HG03025 (cell line): ENCODE data around the gene EID3.
A peak's percentile ranks its signal among the peaks of the same experiment; 100 is the strongest.
"Not testable (repeated sequence)": the region's sequence is repeated elsewhere in the genome, so short reads cannot be mapped to it uniquely, and the experiment has no call there.

Source experiments
- ATAC-seq: cut with Tn5 transposase; IDR thresholded peaks from one replicate; pipeline ENCODE4 v1.9.1; 2021; ENCODE audit warnings: mild to moderate bottlenecking, moderate library complexity; ENCODE audit not compliant: unreplicated experiment, low FRiP score

The EID3 gene

GRCh38 chr12:104288635-104289274 is 14.8 kb upstream of the EID3 start:
- ATAC-seq, result peak; percentile 40

DNA sequence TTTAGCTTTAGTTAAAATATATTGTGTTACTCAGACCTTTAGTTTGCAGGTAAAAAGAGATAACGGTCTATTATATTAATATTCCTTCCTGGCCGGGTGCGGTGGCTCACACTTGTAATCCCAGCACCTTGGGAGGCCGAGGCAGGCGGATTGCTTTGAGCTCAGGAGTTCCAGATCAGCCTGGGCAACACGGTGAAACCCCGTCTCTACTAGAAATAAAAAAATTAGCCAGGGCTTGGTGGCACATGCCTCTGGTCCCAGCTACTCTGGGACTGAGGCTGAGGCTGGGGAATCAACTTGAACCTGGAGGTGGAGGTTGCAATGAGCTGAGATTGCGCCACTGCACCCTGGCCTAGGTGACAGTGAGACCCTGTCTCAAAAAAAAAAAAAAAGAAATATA is 13.2 kb upstream of the EID3 start:
- no peak for ATAC-seq

- ATAC-seq, result no peak
These were observed 12.7 kb upstream of the EID3 start for GRCh38 chr12:104290855-104291254.

GRCh38 chr12:104291867-104292524 is 11.5 kb upstream of the EID3 start:
- ATAC-seq, result no peak

GRCh38 chr12:104292872-104293794 is 10.4 kb upstream of the EID3 start:
- ATAC-seq, result no peak

DNA sequence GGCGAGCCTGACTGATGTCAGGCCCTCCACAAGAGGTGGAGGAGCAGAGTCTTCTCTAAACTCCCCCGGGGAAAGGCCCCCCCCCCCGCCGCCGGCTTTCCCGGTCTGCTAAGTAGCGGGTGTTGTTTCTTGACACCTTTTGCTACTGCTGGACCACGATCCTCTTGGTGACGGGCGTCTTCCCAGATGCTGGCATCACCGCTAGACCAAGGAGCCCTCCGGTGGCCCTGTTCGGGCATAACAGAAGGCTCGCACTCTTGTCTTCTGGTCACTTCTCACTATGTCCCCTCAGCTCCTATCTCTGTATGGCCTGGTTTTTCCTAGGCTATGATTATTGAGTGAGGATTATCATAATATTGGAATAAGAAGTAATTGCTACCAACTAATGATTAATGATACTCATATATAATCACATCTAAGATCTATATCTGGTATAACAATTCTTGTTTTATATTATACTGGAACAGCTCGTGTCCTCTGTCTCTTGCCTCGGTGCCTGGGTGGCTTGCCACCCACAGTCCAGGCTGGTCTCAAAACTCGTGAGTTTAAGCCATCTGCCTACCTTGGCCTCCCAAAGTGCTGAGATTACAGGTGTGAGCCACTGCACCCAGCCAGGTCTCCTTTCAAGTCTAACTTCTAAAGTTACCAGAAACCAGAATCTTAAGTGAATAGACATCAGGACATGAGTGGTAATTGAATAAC is 9.2 kb upstream of the EID3 start:
- ATAC-seq, result not testable (repeated sequence)

DNA sequence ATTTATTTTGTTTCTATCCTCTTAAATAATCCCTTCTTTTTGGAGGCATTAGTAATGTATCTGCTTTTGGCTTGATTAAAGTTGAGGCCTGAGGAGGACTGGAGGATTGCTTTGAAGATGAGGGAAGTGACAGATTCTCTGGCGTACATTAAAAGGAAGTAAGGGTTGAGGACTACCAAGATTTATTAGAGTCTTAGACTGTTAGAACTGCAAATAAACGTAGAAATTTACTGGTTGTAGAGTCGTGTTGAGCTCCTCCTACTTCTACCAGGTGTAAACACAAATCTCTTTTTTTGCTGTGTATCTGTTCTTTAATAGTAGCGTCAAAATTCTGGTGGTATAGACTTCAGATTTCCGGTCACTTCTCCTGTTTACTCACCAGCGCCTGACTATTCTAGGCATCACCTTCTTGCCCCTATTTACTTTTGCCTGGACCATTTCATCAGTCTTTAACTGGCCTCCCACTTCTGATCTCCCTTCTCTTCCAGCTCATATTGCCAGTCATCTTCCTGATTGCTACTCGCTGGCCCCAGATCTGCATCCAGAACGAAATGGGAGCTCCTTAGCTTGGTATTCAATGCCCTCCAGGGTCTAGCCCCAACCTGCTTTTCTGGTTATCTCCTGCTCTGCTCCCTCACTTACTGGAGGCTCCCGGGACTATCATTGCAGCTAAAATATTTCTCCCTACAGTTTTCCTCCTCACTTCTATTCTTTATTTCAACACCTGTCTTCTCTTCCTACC is 8.4 kb upstream of the EID3 start:
- no peak for ATAC-seq

GRCh38 chr12:104295954-104296353 is 7.6 kb upstream of the EID3 start:
- no peak for ATAC-seq

DNA sequence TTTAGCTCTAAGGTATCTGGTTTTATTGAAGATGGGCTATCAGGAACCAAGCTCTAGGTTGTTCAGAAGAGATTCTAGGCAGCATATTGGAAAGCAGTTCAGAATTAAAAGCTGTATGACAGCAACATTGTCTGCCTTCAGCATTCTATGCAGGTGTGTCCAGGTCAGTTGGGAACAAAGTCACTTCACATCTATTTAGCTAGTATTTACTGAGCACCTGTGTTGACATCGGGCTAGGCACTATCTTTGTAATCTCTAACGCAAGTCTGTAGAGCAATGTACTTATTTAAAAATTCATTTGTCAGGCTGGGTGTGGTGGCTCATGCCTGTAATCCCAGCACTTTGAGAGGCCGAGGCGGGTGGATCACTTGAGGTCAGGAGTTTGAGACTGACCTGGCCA is 6.8 kb upstream of the EID3 start:
- ATAC-seq, result no peak

DNA sequence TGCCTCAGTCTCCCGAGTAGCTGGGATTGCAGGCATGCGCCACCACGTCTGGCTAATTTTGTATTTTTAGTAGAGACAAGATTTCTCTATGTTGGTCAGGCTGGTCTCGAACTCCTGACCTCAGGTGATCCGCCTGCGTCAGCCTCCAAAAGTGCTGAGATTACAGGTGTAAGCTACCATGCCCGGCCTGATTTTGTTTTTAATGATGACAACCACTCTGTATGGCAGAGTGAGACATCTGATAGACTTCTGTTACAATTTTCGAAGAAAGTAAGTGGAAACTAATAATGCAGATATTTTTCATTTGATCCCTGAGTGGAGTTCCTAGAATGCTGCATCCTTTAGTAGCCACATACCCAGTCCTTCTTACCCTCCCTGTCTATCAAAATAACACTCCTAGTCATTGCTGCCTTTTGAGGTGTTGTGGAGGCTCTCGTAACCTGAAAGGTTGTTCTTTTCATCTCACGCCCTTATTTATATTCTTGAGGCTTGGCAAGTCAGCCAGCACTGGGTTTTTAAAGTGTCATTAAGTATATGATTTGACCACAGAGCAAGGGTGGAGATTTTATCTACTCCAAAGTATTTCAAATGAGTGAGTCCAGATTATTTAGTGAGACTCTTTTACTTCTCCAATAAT is 5.9 kb upstream of the EID3 start:
- no peak for ATAC-seq

DNA sequence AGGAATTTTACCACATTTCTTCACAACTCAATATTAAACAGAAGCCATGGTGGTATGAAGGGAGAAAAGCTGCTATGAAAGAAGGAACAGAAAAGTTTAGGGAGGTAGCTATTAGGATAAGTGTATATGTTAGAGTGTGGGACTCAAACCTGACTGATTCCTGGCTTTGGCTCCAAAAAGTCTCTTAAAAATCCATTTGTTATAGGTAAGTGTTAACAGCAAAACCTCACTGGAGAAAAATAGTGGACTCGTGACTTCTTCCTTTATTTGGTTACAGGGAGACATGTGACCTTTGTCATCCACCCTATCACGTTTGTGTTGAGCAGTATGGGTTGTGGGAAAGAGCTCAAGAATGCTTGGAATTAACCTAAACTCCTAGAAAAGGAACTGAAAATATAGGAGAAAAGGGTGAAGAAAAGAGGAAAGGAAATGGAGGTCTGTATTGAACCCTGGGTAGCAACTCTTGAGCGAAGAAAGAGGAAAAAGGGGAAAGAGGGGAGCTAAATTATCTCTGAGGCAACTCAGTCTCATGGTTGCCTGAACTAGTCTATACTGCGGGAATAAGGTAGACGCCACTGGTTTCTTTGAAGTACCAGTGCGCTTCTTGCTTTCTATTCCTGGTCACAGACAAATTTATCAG is 3.6 kb upstream of the EID3 start:
- no peak for ATAC-seq

- no peak for ATAC-seq
These were observed 896 bp downstream of the EID3 start for GRCh38 chr12:104304261-104305009.

GRCh38 chr12:104305349-104305748 is 1.8 kb downstream of the EID3 start:
- no peak for ATAC-seq

- ATAC-seq, result no peak
These were observed 2.8 kb downstream of the EID3 start for GRCh38 chr12:104306376-104306775.

GRCh38 chr12:104306943-104307654 is 3.6 kb downstream of the EID3 start:
- no peak for ATAC-seq

GRCh38 chr12:104307655-104308000 is 4.1 kb downstream of the EID3 start:
- no peak for ATAC-seq

DNA sequence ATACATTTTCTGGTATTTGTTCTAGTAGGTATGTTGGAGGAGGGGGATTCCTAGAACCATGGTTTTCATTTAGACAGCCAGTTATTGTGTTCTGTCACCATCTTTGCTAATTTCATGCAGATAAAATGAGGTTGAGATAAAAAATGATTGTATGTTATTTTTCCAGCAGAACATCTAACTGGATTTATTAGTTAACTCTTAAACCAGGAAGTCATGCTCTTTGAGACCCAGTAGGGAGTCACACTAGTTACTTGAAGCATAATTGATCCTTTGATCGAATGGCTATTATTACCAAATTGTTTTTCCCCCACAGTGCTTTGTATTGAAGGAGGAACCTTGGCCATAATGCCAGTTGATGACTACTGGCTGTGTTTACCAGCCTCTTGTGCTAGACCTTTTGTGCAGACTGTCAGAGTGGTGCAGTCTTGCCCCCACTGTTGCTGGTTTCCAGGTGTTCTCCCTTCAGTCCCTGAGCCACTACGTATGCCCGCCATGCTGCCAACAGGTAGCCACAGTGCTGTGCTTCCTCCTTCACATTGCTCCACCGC is 6.0 kb downstream of the EID3 start:
- no peak for ATAC-seq
